Karpas-422 (cell line): ENCODE results near the gene CTNNA2. TPM values are rescaled to one million over a fixed set of nuclear protein-coding genes. Genes with fewer than 3 reads are reported as not detected.
A peak's percentile ranks its signal among the peaks of the same experiment; 100 is the strongest.

Source experiments
- DNase-seq: peaks from one replicate; pipeline ENCODE4 v3.0.0-alpha.2; 2015
- H2AFZ ChIP-seq: fragments of 200-600 bp; sonication (generic); 2 replicates; pipeline ENCODE4 v1.6.1; 2014; ENCODE audit warnings: antibody characterized with exemption, low read length, mixed read lengths
- H3K27ac ChIP-seq: fragments of 200-600 bp; sonication (generic); 2 replicates; pipeline ENCODE4 v1.5.1; 2014; ENCODE audit warnings: mild to moderate bottlenecking, low read length, moderate library complexity
- H3K27me3 ChIP-seq: fragments of 200-600 bp; sonication (generic); 2 replicates; pipeline ENCODE4 v1.6.1; 2014; ENCODE audit warnings: low read length, mixed read lengths
- H3K36me3 ChIP-seq: fragments of 200-600 bp; sonication (generic); 2 replicates; pipeline ENCODE4 v1.6.1; 2014; ENCODE audit warnings: low read length, mixed read lengths; ENCODE audit not compliant: insufficient read depth
- H3K4me1 ChIP-seq: fragments of 200-600 bp; sonication (generic); 2 replicates; pipeline ENCODE4 v1.6.1; 2014; ENCODE audit warnings: mild to moderate bottlenecking, low read length, mixed read lengths
- H3K4me2 ChIP-seq: fragments of 200-600 bp; sonication (generic); 2 replicates; pipeline ENCODE4 v1.6.1; 2014; ENCODE audit warnings: low read length, low read depth, mild to moderate bottlenecking; ENCODE audit not compliant: poor library complexity, severe bottlenecking
- H3K4me3 ChIP-seq: fragments of 200-600 bp; sonication (generic); 2 replicates; pipeline ENCODE4 v1.5.1; 2014; ENCODE audit warnings: mild to moderate bottlenecking, antibody characterized with exemption, low read length, mixed read lengths
- H3K79me2 ChIP-seq: fragments of 200-600 bp; sonication (generic); 2 replicates; pipeline ENCODE4 v1.6.1; 2014; ENCODE audit warnings: mild to moderate bottlenecking, low read length, mixed read lengths
- H3K9ac ChIP-seq: fragments of 200-600 bp; sonication (generic); 2 replicates; pipeline ENCODE4 v1.6.0; 2014; ENCODE audit warnings: low read length
- H3K9me2 ChIP-seq: fragments of 200-600 bp; sonication (generic), shearing (Covaris generic); replicated peaks from 2 replicates; pipeline ENCODE4 v1.6.0; 2014; ENCODE audit warnings: mild to moderate bottlenecking, low read length, moderate library complexity; ENCODE audit not compliant: insufficient read depth
- H3K9me3 ChIP-seq: fragments of 300-700, 200-600 bp; sonication (generic); 2 replicates; pipeline ENCODE4 v1.6.1; 2014; ENCODE audit warnings: low read length, mixed read lengths
- H4K20me1 ChIP-seq: fragments of 200-600 bp; sonication (generic); 2 replicates; pipeline ENCODE4 v1.6.1; 2014; ENCODE audit warnings: mild to moderate bottlenecking, antibody characterized with exemption, low read length, low read depth; ENCODE audit not compliant: insufficient read depth
- total RNA-seq: library from RNA; depleted of rRNA; stranded (reverse); fragments of >200 nt; shearing (Covaris generic); gene quantifications from 2 replicates; pipeline ENCODE4 v1.2.3, GENCODE V29; 2014; ENCODE audit warnings: low replicate concordance

Gene CTNNA2
- total RNA-seq, 1 experiment from 2014 or later, result not detected

GRCh38 chr2:79640001-79640400 lies 127.2 kb downstream of the CTNNA2 start:
- Histone ChIP-seq H3K4me2 (no peak overlapping the region), H2AFZ (no peak overlapping the region), H3K9me3 (no peaks in the 10 kb centered on the region), H3K27ac (no peak overlapping the region), H3K27me3 (no peaks in the 10 kb centered on the region), H3K4me1 (no peaks in the 10 kb centered on the region), H3K79me2 (no peaks in the 10 kb centered on the region), H3K4me3 (no peak overlapping the region), H3K9ac (no peak overlapping the region), H4K20me1 (no peaks in the 10 kb centered on the region), H3K9me2 (peaks cover 6% of the 10 kb centered on the region), H3K36me3 (no peaks in the 10 kb centered on the region)
- DNase-seq, result no peak

GRCh38 chr2:79649531-79649930 lies 136.7 kb downstream of the CTNNA2 start:
- no peaks in the 10 kb centered on the region for H3K79me2 ChIP-seq
- no peaks in the 10 kb centered on the region for H4K20me1 ChIP-seq
- no peaks in the 10 kb centered on the region for H3K9me2 ChIP-seq
- no peak overlapping the region for H3K4me2 ChIP-seq
- DNase-seq, result no peak
- H3K27me3 ChIP-seq, result peaks cover 4% of the 10 kb centered on the region; the same call in 1 of the 2 replicates
- H3K36me3 ChIP-seq, result no peaks in the 10 kb centered on the region
- no peak overlapping the region for H2AFZ ChIP-seq
- no peak overlapping the region for H3K27ac ChIP-seq
- H3K9me3 ChIP-seq, result no peaks in the 10 kb centered on the region
- no peaks in the 10 kb centered on the region for H3K4me1 ChIP-seq
- no peak overlapping the region for H3K4me3 ChIP-seq
- no peak overlapping the region for H3K9ac ChIP-seq

- Histone ChIP-seq H2AFZ (no peak overlapping the region), H3K9ac (no peak overlapping the region), H3K4me1 (no peaks in the 10 kb centered on the region), H3K27ac (no peak overlapping the region), H3K27me3 (no peaks in the 10 kb centered on the region), H3K79me2 (no peaks in the 10 kb centered on the region), H3K4me3 (no peak overlapping the region), H3K4me2 (no peak overlapping the region), H3K9me3 (no peaks in the 10 kb centered on the region), H3K36me3 (no peaks in the 10 kb centered on the region), H3K9me2 (no peaks in the 10 kb centered on the region), H4K20me1 (no peaks in the 10 kb centered on the region)
- DNase-seq, result no peak
Measured at GRCh38 chr2:79660557-79660956, 147.7 kb downstream of the CTNNA2 start.

- no peaks in the 10 kb centered on the region for H3K9me2 ChIP-seq
- H3K27ac ChIP-seq, result no peak overlapping the region
- no peaks in the 10 kb centered on the region for H3K36me3 ChIP-seq
- H3K4me1 ChIP-seq, result no peaks in the 10 kb centered on the region
- no peak overlapping the region for H3K9ac ChIP-seq
- H3K9me3 ChIP-seq, result no peaks in the 10 kb centered on the region
- H3K27me3 ChIP-seq, result no peaks in the 10 kb centered on the region
- no peak overlapping the region for H2AFZ ChIP-seq
- no peak overlapping the region for H3K4me2 ChIP-seq
- H3K4me3 ChIP-seq, result no peak overlapping the region
- no peak for DNase-seq
- H4K20me1 ChIP-seq, result no peaks in the 10 kb centered on the region
- H3K79me2 ChIP-seq, result no peaks in the 10 kb centered on the region
Measured at GRCh38 chr2:79665091-79665490, 152.2 kb downstream of the CTNNA2 start.

- Histone ChIP-seq H3K4me3 (no peak overlapping the region), H3K9me2 (no peaks in the 10 kb centered on the region), H3K4me1 (no peaks in the 10 kb centered on the region), H3K27me3 (no peaks in the 10 kb centered on the region), H3K9ac (no peak overlapping the region), H3K9me3 (no peaks in the 10 kb centered on the region), H3K79me2 (no peaks in the 10 kb centered on the region), H4K20me1 (no peaks in the 10 kb centered on the region), H3K27ac (no peak overlapping the region), H3K36me3 (no peaks in the 10 kb centered on the region), H3K4me2 (no peak overlapping the region), H2AFZ (no peak overlapping the region)
- DNase-seq, result no peak
Measured at GRCh38 chr2:79666430-79666829, 153.6 kb downstream of the CTNNA2 start.

GRCh38 chr2:79669714-79670113 lies 156.9 kb downstream of the CTNNA2 start:
- Histone ChIP-seq H3K4me2 (no peak overlapping the region), H3K27me3 (no peaks in the 10 kb centered on the region), H3K9me2 (no peaks in the 10 kb centered on the region), H3K9me3 (no peaks in the 10 kb centered on the region), H3K4me1 (no peaks in the 10 kb centered on the region), H3K36me3 (no peaks in the 10 kb centered on the region), H4K20me1 (no peaks in the 10 kb centered on the region), H3K4me3 (no peak overlapping the region), H2AFZ (no peak overlapping the region), H3K9ac (no peak overlapping the region), H3K27ac (no peak overlapping the region), H3K79me2 (no peaks in the 10 kb centered on the region)
- no peak for DNase-seq

GRCh38 chr2:79670198-79670597 lies 157.3 kb downstream of the CTNNA2 start:
- Histone ChIP-seq H3K4me3 (no peak overlapping the region), H4K20me1 (no peaks in the 10 kb centered on the region), H3K4me1 (no peaks in the 10 kb centered on the region), H3K9me3 (no peaks in the 10 kb centered on the region), H3K9ac (no peak overlapping the region), H3K36me3 (no peaks in the 10 kb centered on the region), H2AFZ (no peak overlapping the region), H3K79me2 (no peaks in the 10 kb centered on the region), H3K27me3 (no peaks in the 10 kb centered on the region), H3K9me2 (no peaks in the 10 kb centered on the region), H3K4me2 (no peak overlapping the region), H3K27ac (no peak overlapping the region)
- DNase-seq, result peak; percentile 47

- no peak overlapping the region for H3K9ac ChIP-seq
- H4K20me1 ChIP-seq, result no peaks in the 10 kb centered on the region
- no peaks in the 10 kb centered on the region for H3K79me2 ChIP-seq
- no peaks in the 10 kb centered on the region for H3K27me3 ChIP-seq
- no peak overlapping the region for H2AFZ ChIP-seq
- H3K27ac ChIP-seq, result no peak overlapping the region
- no peaks in the 10 kb centered on the region for H3K9me2 ChIP-seq
- no peaks in the 10 kb centered on the region for H3K4me1 ChIP-seq
- no peak for DNase-seq
- H3K9me3 ChIP-seq, result no peaks in the 10 kb centered on the region
- H3K4me3 ChIP-seq, result no peak overlapping the region
- no peaks in the 10 kb centered on the region for H3K36me3 ChIP-seq
- no peak overlapping the region for H3K4me2 ChIP-seq
Measured at GRCh38 chr2:79686884-79687283, 174.0 kb downstream of the CTNNA2 start.

GRCh38 chr2:79695248-79695647 lies 182.4 kb downstream of the CTNNA2 start:
- Histone ChIP-seq H3K9ac (no peak overlapping the region), H4K20me1 (no peaks in the 10 kb centered on the region), H3K9me2 (no peaks in the 10 kb centered on the region), H2AFZ (no peak overlapping the region), H3K36me3 (no peaks in the 10 kb centered on the region), H3K27ac (no peak overlapping the region), H3K79me2 (no peaks in the 10 kb centered on the region), H3K4me3 (no peak overlapping the region), H3K4me2 (no peak overlapping the region), H3K9me3 (no peaks in the 10 kb centered on the region), H3K27me3 (no peaks in the 10 kb centered on the region), H3K4me1 (no peaks in the 10 kb centered on the region)
- no peak for DNase-seq
